Measurements from ENCODE around the gene SAMD8.

DNA sequence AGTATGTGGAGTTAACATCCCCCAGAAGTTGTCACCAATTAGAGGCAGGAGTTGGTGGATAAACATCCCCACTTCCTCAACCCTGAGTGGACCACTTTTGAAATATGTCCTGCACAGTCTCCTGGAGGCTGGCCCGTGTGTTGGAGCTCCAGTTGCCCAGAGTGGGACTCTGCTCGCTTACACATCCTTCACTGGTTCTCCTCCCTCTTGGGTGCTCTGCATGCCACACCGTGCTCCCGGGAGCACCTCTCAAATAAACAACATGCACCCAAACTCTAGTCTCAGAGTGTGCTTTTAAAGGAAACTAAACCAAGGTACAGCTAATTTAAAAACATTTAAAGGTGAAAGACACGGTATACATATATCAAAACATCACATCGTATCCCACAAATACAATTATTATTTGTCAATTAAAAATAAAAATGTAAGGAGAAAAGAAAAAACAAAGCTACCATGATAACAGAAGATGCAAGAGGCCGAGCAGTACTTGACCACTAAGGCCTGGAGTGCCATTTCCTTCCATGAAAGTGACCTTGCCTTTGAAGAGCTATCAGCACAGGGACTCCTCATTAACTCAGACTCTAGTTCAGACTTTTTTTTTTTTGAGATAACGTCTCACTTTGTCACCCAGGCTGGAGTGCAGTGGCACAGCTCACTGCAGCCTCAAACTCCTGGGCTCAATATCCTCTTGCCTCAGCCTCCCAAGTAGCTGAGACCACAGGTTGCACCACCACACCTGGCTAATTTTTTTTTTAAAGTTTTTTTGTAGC lies 47.8 kb upstream of the SAMD8 start:
- no peak for TF ChIP-seq CHD2 (IDR thresholded peaks at IDR 0.05; ENCODE audit: low read length)
- TF ChIP-seq EZH2 (IDR thresholded peaks at IDR 0.05; ENCODE audit: low read depth, low read length, severe bottlenecking) = no peak
- no peak for TF ChIP-seq SIN3A (conservative IDR thresholded peaks at IDR 0.05 in 1 of 2, IDR thresholded peaks at IDR 0.05 in 1 of 2; ENCODE audit: low read depth in 1 of 2, low read length in 2 of 2)
- TF ChIP-seq GABPA (IDR thresholded peaks at IDR 0.05; ENCODE audit: borderline replicate concordance, insufficient read depth, low read length) = no peak
- no peak for TF ChIP-seq HDAC2 (IDR thresholded peaks at IDR 0.05; ENCODE audit: borderline replicate concordance in 1 of 2, low read depth in 2 of 2, low read length in 2 of 2)
- TF ChIP-seq, protein P1, sequence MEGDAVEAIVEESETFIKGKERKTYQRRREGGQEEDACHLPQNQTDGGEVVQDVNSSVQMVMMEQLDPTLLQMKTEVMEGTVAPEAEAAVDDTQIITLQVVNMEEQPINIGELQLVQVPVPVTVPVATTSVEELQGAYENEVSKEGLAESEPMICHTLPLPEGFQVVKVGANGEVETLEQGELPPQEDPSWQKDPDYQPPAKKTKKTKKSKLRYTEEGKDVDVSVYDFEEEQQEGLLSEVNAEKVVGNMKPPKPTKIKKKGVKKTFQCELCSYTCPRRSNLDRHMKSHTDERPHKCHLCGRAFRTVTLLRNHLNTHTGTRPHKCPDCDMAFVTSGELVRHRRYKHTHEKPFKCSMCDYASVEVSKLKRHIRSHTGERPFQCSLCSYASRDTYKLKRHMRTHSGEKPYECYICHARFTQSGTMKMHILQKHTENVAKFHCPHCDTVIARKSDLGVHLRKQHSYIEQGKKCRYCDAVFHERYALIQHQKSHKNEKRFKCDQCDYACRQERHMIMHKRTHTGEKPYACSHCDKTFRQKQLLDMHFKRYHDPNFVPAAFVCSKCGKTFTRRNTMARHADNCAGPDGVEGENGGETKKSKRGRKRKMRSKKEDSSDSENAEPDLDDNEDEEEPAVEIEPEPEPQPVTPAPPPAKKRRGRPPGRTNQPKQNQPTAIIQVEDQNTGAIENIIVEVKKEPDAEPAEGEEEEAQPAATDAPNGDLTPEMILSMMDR (IDR thresholded peaks at IDR 0.05; ENCODE audit: control extremely low read depth in 1 of 3, insufficient read depth in 1 of 3, low read depth in 1 of 3, low read length in 3 of 3) = no peak
- no peak for TF ChIP-seq EP300 (IDR thresholded peaks at IDR 0.05; ENCODE audit: borderline replicate concordance in 1 of 2, low read depth in 2 of 2, low read length in 2 of 2)
- TF ChIP-seq RBBP5 (IDR thresholded peaks at IDR 0.05; ENCODE audit: borderline replicate concordance, low read depth, low read length) = no peak
- TF ChIP-seq CEBPB (IDR thresholded peaks at IDR 0.05; ENCODE audit: low read depth, low read length) = no peak
- TF ChIP-seq KDM5A (IDR thresholded peaks at IDR 0.05; ENCODE audit: low read length) = no peak
- no peak for TF ChIP-seq RAD21 (IDR thresholded peaks at IDR 0.05 in 1 of 2, conservative IDR thresholded peaks at IDR 0.05 in 1 of 2; ENCODE audit: low read depth in 2 of 2, low read length in 2 of 2)

All from H1 (cell line).